Renal pelvis (tissue), 4 donors: Measurements from ENCODE around the gene PA2G4. TPM values are rescaled to one million over a fixed set of nuclear protein-coding genes. Genes with fewer than 3 reads are reported as not detected.
"Not testable (repeated sequence)": the region's sequence is repeated elsewhere in the genome, so short reads cannot be mapped to it uniquely, and the experiment has no call there.

Experiments
- DNase-seq: peaks from one replicate; pipeline ENCODE4 v3.0.0-alpha.2; 2013
- polyA plus RNA-seq, 3 donors: library from polyadenylated mRNA; unstranded; fragments of 120-200 nt; gene quantifications; one replicate each; pipeline ENCODE4 v1.2.1, GENCODE V29; 2013; ENCODE audit not compliant: insufficient read length in 3 of 3

The PA2G4 gene
- polyA plus RNA-seq, 3 donors: 140 to 173 (median 148) TPM

DNA sequence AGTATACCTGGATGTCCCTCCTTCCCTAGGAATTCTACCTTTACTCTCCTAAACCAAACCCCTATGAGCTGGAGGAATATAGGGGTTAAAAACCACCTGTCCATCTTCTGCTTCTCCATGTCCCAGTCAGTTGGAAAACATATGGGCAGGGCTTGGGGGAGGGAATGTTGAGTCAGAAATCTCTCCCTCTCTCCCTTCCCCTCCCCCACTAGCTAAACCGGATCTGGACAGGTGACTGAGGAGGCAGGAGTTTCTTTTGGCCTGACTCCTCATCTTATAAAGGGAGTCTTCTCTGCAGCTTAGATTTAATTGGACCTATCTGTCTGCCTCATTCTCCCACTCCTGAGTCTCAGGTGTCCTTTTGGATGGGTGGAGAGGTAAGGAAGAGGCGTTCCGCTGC, 18.3 kb upstream of the PA2G4 start:
- DNase-seq: no peak

DNA sequence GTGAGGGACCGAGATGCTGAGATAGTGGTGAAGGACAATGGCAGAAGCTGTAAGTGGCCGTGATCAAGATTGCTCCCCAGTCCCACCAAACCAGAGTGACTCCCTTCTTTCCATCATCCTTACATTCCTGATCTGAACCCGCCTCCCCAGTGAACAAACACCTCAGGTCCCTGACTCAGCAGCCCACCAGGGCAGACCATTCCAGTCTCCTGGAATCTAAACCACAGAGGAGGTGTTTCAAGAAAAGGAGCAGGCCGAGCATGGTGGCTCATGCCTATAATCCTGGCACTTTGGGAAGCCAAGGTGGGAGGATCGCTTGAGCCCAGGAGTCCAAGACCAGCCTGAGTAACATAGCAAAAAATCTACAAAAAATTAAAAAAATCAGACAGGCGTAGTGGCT, 17.8 kb upstream of the PA2G4 start:
- no peak for DNase-seq

DNA sequence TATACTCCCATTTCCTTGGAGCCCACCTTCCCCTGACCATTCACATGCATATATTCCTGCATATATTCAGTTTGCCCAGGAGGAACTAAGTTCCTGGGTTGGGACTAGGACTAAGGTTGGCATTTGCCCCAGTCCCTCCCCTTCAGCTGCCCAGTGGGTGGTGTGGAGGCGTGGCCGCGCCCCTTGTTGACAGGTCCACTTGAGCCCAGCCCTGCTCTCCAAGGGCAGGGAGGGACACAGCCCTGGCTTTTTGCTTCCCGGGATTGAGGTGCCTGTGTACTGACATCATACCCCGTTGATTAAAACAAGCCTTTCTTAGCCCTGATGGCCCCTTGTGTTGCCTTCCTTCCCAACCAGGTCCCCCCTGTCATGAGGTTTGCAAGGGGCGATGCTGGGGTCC, 17.1 kb upstream of the PA2G4 start:
- no peak for DNase-seq

DNA sequence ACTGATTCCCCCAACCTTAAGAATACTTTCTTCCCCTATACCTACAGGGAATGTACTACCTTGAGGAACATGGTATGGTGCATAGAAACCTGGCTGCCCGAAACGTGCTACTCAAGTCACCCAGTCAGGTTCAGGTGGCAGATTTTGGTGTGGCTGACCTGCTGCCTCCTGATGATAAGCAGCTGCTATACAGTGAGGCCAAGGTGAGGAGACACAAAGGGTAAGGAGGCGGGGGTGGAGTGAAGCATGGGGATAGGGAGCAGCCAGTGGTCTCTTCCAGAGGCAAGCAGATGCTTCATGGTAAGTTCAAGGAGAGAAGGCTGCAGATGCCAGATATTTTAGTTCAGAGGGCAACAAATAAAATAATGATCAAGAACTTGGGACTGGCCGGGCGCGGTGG, 6.6 kb upstream of the PA2G4 start:
- DNase-seq: no peak

DNA sequence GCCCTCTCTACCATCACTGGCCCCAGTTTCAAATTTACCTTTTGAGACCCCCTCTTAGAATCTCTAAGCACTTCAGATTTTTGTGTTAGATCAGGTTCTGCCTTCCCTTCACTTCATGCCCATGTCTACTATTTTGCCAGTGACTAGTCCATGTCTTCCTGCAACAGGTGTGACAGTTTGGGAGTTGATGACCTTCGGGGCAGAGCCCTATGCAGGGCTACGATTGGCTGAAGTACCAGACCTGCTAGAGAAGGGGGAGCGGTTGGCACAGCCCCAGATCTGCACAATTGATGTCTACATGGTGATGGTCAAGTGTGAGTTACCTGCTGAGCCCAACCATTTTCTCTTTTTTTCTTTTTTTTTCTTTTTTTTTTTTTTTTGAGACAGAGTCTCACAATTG, 5.8 kb upstream of the PA2G4 start:
- DNase-seq: no peak

DNA sequence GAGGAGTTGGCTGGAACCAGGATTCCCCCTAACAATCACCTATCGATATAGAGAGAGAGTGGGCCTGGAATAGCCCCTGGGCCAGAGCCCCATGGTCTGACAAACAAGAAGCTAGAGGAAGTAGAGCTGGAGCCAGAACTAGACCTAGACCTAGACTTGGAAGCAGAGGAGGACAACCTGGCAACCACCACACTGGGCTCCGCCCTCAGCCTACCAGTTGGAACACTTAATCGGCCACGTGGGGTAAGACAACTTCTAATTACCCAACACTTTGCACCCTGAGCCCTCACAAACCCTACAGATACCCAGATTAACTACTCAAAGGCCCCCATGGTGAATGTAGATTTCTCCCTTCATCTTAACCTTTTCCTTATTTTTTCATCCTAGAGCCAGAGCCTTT, 4.6 kb upstream of the PA2G4 start:
- DNase-seq: no peak

DNA sequence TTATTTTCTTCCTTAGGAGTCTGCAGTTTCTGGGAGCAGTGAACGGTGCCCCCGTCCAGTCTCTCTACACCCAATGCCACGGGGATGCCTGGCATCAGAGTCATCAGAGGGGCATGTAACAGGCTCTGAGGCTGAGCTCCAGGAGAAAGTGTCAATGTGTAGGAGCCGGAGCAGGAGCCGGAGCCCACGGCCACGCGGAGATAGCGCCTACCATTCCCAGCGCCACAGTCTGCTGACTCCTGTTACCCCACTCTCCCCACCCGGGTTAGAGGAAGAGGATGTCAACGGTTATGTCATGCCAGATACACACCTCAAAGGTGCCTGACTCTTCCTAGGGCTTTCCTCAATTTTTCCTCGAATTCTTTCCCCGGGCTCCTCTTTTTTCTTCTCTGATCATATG, 3.3 kb upstream of the PA2G4 start:
- no peak for DNase-seq

DNA sequence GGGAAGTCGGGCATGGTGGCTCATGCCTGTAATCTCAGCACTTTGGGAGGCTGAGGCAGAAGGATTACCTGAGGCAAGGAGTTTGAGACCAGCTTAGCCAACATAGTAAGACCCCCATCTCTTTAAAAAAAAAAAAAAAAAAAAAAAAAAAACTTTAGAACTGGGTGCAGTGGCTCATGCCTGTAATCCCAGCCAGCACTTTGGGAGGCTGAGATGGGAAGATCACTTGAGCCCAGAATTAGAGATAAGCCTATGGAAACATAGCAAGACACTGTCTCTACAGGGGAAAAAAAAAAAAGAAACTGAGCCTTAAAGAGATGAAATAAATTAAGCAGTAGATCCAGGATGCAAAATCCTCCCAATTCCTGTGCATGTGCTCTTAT, 1.7 kb upstream of the PA2G4 start:
- no peak for DNase-seq

DNA sequence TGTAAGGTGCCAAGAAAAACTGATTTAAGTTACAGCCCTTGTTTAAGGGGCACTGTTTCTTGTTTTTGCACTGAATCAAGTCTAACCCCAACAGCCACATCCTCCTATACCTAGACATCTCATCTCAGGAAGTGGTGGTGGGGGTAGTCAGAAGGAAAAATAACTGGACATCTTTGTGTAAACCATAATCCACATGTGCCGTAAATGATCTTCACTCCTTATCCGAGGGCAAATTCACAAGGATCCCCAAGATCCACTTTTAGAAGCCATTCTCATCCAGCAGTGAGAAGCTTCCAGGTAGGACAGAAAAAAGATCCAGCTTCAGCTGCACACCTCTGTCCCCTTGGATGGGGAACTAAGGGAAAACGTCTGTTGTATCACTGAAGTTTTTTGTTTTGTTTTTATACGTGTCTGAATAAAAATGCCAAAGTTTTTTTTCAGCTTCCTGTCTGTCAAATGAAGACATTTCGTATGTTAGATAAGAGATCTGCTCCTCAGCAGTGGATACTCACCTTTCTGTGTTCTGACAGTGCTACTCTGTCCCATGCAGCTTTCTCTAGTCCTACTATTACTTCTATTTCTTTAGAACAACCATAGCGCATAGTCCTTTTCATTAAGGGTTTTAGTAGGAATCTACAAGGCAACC, 1.2 kb upstream of the PA2G4 start:
- no peak for DNase-seq

DNA sequence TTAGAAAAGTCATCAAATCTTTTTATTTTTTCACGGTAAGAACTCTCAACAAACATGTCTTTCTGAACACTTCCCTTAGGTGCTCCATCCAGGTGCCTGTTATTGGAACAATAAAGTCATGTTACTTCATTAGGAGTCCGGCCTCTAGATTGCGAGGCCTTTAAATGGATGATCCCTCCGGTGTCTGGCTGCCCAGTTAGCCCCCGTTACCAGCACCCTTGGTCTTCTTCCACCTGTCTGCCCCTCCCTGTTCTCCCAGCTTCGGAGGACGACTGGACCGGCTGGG, 593 bp upstream of the PA2G4 start:
- DNase-seq: no peak

DNA sequence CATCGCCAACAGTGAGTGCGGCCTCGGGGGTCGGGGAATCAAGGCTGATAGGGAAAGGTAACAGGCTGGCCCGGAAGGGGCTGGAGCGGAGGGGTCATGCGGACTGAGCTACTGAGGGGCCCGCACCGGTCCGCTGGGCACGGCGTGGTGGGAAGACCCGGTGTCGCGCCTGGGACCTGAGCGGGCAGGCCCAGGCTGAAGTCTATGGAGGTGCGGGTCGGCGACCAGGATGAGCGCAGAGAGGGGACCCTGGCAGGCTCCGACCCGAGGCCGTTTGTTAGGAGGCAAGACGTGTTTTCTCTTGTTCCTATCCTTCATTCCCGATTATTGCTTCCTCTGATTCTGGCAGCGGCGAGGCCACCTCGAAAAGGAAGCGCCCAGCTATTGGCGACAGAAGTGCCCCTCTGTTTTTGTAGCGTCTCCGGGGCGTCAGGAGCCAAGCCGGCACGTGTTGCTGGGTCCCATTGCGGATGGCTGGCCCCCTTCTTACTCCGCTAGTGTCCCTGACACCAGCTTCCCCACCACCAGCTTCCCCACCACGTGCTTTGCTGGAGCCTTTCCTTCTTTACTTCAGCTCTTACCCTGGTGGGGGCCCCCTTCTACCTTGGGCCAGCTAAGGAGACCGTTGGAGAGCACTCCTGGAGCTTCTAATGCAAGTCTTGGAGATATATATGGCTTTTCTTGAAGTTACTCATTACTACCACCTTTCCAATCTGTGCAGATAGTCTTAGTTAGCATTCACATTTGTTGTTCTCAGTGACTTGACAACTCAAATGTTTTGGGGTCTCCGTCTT, 653 bp downstream of the PA2G4 start:
- no peak for DNase-seq

DNA sequence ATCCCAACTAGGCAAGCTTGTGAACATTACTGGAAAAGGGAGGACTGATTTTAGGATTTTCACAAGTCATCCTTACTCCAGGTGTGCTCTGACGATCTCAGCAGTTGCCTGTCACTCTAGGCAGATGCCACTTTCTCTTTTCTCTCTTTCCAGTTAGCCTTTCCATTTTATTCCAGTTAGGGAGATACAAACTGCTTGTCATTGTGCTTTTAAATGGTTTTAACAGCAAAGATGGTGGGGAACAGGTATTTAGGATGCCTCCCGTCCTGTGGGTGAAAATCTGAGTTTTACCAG, 1.2 kb downstream of the PA2G4 start:
- no peak for DNase-seq

DNA sequence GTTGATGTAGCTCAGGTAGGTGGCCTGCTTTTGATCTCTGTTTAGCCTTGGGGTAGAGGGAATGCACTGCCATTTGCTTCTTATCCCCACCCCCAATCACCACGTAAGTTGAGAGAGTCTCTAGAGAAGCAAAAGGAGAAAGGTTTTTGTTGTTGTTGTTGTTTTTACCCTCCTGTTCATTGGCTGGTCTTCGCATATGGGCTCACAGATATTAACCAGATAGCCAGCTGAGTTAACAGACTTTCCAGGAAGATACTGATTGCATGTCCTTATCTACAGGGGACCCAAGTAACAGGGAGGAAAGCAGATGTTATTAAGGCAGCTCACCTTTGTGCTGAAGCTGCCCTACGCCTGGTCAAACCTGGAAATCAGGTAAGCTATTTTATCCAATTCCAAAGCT, 2.9 kb downstream of the PA2G4 start:
- DNase-seq: no peak

DNA sequence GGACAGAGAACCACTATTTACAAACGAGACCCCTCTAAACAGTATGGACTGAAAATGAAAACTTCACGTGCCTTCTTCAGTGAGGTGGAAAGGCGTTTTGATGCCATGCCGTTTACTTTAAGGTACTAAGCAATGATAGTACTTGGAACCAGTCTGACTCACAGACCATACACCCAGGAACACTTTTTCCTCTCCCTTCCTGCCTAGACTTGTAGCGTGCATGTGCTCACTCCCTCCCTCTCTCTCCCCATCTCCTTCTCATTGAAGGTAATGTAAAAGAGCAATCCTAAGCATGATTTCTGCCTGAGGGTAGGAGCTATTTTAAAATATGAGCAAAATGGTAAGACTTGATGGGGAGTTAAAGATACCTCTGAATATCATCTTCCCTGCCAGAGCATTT, 6.2 kb downstream of the PA2G4 start:
- no peak for DNase-seq

DNA sequence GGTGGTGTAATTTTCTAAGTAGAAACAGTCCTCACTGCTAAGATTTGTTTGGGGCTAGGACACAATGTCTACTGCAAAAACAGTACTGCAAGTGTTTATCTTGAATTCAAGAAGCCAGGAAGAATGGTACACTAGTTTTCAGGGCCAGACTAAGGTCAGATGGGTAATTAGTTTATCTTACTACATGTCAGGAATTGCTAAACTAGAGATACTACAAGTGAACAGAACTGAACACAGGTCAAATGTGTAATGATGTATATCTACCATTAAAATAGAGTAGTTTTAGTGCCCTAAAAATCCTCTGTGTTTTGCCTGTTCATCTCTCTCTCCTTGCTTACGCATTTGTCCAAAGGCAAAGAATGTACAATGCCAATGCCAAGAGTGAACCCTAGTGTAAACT, 9.7 kb downstream of the PA2G4 start:
- DNase-seq: no peak

DNA sequence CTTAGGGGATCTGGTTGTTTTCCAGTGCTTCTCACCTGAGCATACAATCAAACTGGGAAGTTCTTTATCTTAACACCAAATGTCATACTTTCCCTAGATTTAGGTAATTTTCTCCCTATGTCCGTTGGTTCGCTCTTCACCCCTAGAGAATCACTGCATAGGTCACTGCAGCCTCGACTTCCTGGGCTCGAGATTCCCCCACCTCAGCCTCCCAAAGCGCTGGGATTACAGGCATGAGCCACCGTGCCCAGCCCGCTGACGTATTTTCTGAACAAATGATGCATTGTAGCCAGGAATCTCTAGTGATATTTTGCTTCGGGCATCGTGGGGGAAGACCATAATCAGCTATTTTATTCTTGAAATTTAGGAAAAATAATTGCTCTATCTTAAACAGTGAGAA, 11.0 kb downstream of the PA2G4 start:
- no peak for DNase-seq

DNA sequence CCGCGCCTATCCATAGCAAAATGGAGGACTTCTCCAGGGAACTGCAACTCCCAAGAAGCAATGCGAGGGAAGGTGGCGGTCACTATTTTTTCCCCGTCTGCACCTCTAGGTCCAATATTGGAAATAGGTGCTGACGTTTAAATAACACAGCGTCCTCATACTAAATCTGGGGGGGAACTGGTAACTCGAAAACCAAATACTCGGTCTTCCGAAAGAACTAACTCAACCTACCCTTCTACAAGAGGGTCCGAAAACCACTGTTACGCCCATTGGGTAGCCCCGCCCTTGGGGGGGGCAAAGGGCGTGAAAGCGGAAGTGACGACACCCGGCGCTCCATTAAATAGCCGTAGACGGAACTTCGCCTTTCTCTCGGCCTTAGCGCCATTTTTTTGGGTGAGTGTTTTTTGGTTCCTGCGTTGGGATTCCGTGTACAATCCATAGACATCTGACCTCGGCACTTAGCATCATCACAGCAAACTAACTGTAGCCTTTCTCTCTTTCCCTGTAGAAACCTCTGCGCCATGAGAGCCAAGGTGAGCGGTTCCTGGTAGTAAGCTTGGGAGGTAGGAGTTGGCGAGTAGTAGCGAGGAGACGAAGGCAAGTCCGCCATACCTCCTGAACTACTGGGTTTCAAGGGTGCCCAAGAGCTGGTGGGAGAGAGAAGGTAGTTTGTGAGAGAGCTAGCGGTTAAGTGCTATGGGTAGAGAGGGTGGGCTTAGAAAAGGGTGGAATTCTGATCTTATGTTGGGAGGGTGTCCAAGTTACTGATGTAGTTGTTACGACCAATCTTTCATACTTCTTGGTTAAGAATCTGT, 12.1 kb downstream of the PA2G4 start, which contains the start of gene RPL41:
Gene RPL41, plus strand, starts transcription at position 367 of the 815 bp plus-strand sequence.
- peak; percentile 97 for DNase-seq

DNA sequence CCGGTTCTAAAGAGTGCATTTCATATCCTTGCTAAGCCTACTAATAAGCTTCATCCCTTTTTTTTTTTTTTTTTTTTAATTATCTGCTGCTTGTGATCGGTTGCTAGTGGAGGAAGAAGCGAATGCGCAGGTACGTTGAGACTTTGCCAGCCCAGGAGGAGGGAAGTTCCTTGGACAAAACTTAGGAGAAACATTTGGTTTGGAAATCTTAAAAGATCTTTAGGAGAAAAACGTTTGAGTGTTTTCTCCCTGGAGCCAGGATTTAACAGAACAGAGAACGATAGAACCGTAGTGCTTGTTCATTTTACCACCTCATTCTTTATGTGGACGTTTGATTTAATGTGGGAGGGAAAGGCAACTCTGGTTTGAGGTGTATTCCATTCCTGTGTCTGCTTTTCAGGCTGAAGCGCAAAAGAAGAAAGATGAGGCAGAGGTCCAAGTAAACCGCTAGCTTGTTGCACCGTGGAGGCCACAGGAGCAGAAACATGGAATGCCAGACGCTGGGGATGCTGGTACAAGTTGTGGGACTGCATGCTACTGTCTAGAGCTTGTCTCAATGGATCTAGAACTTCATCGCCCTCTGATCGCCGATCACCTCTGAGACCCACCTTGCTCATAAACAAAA, 12.8 kb downstream of the PA2G4 start:
- not testable (repeated sequence) for DNase-seq

DNA sequence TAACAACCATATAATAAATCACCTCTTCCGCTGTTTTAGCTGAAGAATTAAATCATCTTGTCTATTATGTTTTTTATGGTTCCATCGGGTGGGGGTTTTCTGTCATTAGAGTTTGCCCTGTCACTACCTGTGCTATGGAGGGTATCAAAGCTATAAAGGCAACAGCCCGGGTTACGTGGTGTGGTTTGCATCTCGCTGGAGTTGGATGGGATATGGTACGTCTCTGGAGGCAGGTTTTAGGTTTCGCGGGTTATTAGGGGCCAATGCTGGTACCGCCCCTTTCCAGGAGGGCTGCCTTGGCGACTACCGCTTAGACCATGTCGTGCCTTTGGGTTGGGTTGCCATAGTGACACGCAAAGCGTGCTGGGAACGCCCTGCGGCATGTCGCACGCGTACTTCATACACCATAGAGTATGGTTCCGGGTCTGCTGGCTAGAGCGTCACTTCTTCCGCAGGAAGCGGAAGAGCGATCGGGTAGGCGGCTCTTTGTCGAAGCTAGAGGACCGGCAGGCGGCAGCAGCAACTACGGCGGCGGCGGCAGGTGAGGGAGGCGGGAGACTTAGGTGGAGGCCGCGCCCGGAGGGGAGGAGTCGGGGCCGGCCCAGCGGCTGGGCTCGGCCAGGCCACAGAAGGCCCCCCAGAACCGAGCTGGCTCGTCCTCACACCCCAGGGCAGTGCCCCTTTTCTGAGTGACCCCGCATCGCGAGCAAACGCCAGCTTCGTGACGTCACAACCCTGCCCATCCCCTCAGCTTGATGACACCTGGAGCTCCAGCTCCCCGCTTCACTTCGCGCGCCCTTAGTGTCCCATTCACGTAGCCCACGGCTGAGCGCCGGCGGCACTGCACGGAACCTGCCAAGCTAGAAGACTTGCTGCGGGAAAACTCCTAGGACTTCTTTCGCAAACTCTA, 13.7 kb downstream of the PA2G4 start, which contains the start of gene ZC3H10:
Gene ZC3H10, plus strand, starts transcription at position 489 of the 910 bp plus-strand sequence. CDS start 2,297 bp downstream, outside the sequence.
- DNase-seq: peak; percentile 99

DNA sequence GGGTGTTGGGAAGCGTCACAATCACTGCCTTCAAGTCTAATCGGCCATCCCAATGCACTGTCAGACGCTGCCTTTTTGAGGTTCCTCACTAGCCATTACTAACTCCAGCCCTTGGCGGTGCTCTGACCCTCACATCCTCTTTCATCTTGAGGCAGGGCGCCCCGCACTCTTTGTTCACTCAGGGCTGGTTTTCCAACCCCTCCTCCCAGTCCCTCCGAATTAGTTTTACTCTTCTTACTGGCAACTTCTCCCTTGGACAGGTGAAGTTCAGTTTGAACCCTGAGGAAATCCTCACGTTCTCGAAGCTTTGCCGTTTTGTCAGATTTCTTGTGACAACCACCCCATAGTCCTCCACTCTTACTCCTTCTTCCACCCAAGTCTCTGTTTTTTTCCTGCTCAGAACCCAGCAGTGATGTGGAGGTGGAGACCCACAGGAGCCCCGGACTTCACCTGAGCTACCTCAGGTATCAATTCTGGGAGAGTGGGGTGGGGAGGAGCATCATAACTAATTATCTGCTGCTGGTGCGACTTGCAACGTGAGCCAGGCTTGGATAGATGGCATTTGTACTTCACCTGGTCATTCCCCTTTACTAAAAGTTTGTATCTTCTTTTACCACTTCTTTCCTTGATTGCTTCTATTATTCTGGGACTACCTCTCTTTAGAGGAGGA, 14.5 kb downstream of the PA2G4 start:
- DNase-seq: no peak

DNA sequence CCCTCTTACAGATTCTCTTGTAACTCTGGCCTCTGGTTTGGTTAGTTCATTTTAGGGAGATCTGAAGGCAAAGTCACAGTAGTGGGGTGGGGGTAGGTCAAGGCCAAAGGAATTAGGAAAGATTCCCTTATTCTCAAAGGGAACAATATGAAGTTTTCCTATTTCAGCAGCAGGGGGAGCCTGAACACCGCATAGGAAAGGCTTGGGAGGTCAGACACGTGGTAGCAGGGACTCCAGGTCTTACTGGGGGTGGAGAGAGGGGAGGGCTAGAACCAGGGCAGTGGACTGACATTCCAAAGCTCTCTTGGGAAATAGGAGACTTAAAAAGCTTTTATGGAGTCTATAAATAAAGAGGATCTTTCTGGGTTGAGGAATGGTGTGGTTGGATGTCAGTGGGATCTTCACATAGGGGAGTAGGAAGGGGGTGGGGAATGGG, 15.0 kb downstream of the PA2G4 start:
- DNase-seq: peak; percentile 92
